HL-60 (cell line): ENCODE data around the gene MEX3C.

Experiments
- CTCF ChIP-seq: IDR thresholded peaks from one replicate; pipeline ENCODE4 v1.5.1; 2011; ENCODE audit warnings: low read length, control low read depth, inconsistent platforms; ENCODE audit not compliant: insufficient read depth
- POLR2AphosphoS5 ChIP-seq: IDR thresholded peaks from 2 replicates; pipeline ENCODE4 v1.6.1; 2012; ENCODE audit warnings: low read depth
- REST ChIP-seq: IDR thresholded peaks from 2 replicates; pipeline ENCODE4 v1.6.1; 2012; ENCODE audit warnings: low read depth; ENCODE audit not compliant: insufficient replicate concordance

GRCh38 chr18:51146909-51147308 lies 50.6 kb downstream of the MEX3C start:
- no peak for TF ChIP-seq CTCF
- TF ChIP-seq POLR2AphosphoS5, result no peak
- no peak for TF ChIP-seq REST
